GM18861 (cell line): ENCODE measurements around the gene NLK.
A peak's percentile ranks its signal among the peaks of the same experiment; 100 is the strongest.
"Not testable (repeated sequence)": the region's sequence is repeated elsewhere in the genome, so short reads cannot be mapped to it uniquely, and the experiment has no call there.

ENCODE experiments used
- ATAC-seq: cut with Tn5 transposase; IDR thresholded peaks from one replicate; pipeline ENCODE4 v1.9.1; 2021; ENCODE audit not compliant: unreplicated experiment

Gene NLK

DNA sequence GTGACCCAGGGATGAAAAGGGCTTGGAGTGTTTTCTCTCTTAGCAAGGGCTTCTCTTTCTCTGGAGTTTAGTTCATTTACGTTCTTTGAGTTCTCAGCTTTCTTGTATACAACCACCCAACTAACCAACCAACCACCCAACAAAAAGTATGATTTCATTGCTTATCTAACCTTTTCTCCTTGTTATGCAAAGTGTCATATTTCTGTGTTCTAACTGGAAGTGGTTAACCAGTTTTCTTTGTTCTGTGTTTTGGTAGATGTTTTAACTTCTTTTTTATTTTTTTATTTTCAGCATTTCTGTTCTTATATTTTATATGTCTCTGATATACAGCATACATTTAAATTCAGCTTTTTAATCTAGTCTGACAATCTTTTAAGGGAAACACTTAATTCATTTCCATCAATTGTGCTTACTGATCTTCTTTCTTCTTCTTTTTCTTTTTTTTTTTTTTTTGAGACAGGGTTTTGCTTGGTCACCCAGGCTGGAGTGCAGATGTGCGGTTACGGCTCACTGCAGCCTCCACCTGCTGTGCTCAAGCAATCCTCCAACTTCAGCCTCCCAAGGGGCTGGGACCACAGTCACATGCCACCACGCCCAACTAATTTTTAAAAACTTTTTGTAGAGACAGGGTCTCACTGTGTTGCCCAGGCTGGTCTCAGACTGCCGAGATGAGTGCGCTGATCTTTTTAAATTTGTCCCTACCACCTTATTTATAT lies 29.6 kb downstream of the NLK start:
- ATAC-seq: peak; percentile 48

DNA sequence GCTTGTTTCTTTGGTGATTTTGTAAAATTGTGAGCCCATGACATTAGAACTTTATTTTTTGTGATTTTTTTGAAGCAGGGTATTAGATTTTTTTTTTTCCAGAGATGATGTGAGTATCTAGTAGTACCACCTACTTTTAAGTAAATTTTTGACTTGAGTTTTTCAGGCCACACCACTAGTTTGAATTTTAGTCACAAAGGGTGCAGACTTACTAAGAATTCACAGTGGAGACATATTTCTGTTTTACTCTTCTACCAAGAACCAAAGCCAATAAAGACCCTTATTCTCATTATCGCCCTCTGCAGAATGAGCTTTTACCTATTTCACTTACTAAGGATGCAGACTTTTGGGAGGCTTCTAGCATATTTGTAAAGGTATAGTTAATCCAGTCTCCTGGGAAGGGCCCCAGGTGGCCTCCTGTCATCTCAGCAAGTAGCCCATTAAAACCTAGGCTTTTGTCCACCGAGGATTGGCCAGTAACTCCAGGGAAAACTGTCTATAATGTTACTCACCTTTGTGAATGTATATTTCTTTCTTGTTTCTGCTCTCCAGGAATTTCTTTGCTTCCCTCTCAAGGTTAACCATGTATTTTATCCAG lies 30.6 kb downstream of the NLK start:
- ATAC-seq: no peak

DNA sequence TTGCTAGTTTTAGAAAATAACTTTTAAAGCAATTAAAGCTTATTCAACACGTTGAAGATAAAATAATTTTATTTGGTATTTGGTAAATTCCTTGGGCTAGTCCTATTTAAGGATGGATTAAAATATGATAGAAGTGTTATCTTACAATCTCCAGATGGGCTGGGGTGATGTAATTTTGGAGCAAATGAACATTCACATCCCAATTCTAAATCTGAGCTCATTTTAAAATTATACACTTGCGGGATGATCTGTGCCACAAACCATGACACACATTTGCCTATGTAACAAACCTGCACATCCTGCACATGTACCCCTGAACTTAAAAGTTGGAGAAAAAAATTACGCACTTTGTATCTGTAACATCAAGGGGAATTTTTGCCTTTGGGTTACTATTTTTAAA lies 31.5 kb downstream of the NLK start:
- no peak for ATAC-seq

DNA sequence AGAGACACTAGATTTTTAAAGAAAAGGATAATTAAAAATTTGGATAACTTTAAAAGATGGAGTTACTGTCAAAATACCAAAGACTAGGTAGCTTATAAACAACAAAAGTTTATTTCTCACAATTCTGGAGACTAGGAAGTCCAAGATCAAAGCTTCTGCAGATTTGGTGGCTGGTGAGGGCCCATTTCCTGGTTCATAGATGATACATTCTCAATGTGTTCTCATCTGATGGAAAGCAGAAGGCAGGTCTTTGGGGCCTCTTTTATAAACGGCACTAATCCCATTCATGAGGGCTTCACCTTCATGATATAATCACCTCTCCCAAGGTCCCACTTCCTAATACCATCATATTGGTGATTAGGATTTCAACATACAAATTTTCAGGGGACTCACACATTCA lies 33.7 kb downstream of the NLK start:
- no peak for ATAC-seq

DNA sequence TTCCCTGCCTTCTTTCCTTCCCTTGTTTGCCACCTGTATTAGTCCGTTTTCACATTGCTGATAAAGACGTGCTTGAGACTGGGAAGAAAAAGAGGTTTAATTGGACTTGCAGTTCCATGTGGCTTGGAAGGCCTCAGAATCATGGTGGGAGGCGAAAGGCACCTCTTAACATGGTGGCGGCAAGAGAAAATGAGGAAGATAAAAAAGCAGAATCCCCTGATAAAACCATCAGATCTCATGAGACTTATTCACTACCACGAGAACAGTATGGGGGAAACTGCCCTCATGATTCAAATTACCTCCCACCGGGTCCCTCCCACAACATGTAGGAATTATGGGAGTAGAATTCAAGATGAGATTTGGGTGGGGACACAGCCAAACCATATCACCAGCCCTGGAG lies 34.7 kb downstream of the NLK start:
- ATAC-seq: not testable (repeated sequence)

DNA sequence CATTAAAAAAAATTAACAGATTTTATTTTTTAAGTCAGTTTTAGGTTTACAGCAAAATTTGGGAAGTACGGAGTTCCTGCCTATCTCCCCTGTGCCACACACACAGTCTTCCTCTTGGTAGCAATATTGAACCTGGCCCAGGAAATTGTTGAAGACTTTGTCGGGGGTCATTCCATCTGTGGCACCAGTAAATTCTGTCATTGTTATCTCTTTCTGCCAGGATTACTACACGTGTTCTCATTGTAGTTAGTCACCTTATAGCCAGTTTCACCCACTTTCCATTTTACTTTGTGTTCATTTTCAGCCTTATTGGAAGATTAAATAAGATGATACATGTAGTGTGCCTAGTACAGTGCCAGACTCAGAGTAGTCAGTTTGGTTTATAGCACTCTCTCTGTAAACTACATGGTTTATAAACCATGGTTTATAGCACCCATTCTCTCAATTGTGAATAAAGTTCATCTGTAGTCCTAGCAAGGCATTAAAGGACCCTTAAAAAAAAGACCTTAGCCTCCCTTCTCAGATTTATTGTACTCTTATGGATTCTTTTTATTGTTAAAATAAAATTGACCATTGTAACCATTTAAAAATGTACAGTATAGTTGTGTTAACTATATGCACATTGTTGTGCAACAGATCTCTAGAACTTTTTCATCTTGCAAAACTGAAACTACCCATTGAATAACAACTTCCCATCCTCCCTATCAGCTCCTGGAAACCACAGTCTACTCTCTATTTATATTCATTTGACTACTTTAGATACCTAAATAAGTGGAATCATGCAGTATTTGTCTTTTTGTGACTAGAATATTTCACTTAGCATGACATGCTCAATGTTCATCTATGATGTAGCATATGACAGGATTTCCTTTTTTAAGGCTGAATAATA lies 36.1 kb downstream of the NLK start:
- ATAC-seq: no peak

DNA sequence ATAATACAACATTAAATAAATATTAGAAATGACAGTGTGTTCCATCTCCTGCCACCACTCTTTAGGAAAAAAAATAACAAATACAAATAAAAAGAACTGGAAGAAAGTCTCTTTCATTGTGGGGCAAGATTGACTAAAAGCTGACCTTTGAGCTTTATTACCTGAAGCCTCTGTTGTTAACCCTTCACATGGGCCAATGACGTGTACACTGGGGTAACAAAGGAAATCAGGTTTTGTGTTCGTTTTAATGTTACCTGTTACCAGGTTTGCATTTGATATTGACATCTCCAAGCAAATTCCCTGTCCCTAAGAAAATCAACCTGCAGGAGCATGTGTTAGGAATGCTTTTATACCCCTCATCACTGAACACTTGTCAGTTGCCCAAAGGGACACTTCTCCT lies 39.0 kb downstream of the NLK start:
- no peak for ATAC-seq

DNA sequence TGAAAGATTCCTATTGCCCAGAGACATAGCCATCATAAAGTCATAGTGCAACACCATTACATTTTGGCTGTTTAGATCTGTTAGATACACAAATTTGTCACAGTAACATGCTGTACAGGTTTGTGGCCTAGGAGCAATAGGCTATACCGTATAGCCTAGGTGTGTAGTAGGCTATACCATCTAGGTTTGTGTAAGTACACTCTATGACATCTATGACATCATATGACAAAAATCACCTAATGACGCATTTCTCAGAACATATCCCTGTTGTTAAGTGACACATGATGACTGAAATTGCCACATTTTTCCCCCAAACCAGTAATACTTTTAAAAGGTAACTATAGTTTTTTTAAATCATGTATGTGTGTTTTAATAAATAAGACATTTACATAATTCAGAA lies 43.3 kb downstream of the NLK start:
- ATAC-seq: no peak

DNA sequence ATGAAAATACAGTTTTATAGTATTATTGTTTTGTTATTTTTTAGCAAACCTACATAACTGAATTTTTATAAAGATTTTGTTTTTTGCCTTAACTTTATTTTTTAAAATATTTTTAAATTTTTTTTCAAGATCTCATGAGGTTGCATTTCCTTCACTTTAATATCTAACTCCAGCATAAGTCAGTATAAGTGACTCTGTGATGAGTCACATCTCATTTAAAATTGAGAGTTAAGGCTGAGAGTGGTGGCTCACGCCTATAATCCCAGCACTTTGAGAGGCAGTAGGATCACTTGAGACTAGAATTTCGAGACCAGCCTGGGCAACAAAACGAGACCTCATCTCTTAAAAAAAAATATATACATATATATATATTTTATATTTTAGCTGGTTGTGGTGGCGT lies 44.0 kb downstream of the NLK start:
- no peak for ATAC-seq

DNA sequence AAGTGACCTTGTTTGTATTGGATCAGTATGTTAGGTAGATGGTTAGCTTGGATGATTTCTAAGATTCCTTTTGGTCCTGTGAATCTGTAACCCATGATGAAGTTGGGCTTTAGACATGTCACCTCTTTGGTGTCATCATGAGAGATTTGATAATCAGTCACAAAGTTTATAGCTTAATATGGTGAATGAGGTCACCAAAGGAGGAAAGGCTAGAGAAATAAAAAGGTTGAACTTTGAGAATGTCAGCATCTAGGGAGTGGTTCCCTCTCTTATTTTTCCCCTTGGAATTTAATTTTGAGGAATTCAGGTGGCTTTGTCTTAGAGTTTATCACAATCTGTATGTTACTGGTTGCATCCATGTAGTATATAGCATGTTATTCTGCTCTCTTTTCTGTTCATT lies 45.3 kb downstream of the NLK start:
- ATAC-seq: no peak

DNA sequence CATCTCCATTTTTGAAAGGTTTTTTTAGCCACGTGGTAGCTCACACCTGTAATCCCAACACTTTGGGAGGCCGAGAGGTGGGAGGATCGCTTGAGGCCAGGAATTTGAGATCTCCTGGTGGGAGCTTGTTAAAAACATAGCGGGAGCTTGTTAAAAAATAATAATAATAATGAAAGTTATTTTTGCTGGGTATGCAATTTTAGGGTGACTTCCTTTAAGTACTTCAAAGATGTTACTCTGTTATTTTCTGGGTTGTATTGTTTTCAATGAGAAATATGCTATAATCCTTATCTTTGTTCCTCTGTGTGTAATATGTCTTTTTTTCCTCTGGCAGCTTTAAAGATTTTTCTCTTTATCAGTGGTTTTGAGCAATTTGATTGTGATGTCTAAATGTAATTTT lies 48.1 kb downstream of the NLK start:
- ATAC-seq: no peak

DNA sequence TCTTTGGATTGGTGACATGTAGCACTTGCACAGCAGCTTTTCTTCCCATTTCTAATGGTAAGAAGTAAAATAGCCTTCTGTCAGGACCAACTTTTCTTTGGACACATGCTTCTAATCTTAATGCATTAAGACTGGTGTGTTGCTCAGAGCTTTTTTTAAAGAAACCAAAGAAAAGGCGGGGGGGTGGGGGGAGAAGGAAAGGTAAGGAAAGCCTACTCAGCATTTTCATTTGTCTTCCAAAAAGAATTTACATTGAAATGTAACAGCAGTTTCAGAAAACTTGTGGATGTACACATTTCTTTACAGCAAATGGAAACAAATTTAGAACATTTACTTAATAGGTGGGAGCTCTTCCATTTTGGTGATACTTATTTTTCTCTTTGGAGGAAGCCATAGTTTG lies 49.6 kb downstream of the NLK start:
- no peak for ATAC-seq

DNA sequence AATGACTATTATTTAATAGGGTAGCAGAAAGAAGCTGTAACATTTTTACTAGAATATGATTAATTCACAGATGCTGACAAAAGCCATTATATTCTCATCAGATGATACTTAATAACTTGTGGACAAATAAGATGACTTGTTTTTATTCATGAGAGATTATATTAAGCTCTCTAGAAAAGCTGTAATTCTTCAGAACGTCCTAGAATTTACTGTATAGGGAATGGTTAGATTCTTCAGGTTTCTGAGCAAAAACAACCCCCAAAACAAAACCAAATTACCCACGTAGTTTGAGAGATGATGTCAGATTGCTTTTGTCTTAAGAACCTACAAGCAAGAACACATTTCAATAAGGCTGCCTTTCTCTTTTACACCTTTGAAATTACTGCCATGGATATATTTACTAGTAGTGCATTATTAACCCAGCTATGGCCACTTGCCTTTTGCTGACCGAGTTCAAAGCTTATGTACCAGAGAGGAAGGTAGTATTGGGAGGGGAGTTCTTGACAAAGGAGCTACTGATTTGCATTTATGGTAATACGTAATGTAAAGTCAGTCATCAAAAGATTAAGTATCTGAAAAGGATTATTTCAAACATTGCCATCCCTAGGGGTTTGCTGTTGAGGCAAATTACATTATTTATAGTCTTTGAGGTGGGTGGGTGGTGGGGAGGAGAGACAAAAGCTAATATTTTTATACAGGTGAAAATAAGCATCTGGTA lies 51.7 kb downstream of the NLK start:
- no peak for ATAC-seq

DNA sequence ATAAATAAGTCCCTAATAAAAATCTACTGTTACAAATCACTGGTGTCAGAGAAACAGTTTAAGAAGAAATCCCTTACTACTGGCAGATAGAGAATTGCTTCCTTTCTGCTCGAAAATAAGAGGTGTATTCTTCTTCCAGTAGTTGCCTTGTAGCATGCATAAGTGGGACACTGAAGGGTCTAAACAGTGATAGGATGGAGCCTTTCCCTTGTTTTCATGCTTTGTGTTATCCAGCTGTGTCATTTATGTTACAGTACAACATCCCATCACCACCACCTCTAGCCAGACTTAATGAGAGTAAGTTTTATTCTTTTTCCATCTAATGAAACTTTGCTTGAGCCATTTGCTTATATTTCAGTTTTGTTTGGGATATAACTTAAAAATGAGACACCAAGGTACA lies 54.3 kb downstream of the NLK start:
- ATAC-seq: no peak

DNA sequence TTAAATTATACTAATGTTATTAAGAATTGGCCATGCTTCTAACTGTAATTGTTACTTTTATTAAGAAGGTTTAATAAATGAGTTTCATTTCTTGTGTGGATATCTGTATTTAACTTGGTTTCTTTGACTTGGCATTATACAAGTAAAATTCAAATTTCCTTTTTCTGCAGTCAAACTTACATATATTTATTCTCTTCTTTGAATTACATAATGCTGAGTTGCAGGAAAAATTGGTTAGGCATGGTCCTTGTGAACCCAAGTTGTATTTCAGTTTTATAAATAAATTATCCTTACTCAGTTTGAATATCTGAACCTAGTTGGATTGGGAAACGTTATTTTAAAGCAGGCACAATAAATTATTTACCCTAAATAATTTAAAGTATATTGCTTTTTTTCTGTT lies 54.8 kb downstream of the NLK start:
- ATAC-seq: no peak

DNA sequence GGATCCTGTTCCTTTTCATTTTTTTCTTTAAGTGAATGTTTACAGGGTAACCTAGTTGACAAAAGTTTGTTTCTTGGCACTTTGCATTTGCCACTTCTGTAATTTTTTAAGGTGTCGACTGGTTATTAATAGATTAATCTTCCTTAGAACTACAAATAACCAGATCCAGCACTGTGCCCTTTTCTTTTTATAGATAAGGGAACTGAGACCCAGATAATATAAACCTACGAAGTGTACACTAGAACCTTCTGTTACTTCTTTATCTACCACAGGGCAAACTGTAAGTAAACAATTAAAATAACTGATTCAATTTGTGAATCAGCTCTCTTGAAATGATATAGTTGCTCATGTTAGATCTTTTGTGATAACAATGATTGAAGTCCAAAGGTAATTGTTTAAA lies 55.4 kb downstream of the NLK start:
- ATAC-seq: no peak

DNA sequence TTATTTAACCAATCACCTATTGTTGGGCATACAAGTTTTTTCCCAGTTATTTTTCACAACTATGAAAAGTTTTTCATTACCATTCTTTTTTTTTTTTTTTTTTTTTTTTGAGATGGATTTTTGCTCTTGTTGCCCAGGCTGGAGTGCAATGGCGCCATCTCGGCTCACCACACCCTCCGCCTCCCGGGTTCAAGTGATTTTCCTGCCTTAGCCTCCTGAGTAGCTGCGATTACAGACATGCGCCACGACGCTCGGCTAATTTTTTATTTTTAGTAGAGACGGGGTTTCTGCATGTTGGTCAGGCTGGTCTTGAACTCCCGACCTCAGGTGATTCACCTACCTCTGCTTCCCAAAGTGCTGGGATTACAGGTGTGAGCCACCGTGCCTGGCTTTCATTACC lies 56.1 kb downstream of the NLK start:
- ATAC-seq: not testable (repeated sequence)

DNA sequence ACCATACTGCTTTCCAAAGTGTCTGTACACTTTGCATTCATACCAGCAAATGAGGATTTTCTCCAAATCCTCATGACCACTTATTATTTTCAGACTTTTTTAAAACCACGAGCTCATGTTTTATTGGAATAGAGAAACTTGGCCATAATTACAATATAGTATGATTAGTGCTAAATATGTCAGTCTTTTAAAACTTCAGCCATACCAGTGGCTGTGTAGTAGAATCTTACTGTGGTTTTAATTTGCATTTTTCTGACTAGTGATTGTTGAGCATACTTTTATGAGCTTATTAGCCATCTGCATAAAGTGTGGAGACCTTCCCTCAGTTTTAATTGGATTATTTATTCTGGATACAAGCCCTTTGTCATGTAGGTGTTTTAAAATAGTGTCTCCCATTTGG lies 57.8 kb downstream of the NLK start:
- no peak for ATAC-seq

DNA sequence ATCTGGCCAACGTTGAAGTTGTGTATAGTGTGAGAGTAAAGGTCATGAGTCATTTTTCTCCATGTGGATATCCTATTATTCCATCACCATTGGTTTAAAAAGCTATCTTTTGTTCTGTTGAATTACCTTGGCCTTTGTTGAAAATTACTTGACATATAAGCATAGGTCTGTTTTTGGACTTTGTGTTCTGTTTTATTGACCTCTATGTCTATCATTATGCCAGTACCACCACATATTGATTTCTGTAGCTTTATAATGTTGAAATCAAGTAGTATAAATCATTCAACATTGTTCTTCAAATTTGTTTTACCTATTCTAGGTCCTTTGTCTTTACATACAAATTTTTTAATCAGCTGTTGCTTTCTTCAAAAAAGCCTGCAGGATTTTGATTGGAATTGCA lies 58.5 kb downstream of the NLK start:
- no peak for ATAC-seq

DNA sequence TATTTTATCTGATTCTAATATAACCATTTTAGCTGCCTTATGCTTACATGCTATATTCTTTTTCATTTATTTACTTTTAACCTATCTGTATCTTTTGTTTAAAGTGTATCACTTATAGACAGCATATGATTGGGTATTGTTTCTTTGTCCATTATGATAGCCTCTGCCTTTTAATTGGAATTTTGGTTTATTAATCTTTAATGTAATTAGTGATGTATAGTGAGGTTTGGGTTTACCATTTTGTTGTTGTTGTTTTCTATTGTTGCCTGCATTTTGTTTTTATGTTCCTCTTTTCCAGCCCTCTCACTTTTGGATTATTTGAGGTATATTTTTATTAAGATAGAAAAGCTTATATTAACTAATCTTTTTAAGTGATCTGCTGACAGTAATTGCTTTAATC lies 59.4 kb downstream of the NLK start:
- no peak for ATAC-seq

DNA sequence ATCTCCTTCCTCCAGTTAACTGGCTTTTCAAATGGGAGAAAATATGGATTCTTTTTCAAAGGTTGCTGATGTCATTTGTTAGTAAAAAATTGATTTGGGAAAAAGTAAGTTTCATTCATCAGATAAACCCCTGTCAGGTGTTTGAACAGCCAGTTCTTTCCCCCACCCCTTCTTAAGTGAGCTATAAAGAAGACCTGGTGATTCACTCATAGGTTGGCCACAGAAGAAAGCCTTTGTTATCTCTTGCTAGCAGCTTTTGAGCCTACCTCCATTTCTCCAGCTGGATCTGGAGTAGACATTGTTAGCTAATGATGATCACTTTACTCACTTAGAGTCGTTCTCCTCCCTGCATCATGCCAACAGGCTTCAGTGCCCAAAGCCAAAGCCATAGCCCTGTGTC lies 63.0 kb downstream of the NLK start:
- no peak for ATAC-seq

DNA sequence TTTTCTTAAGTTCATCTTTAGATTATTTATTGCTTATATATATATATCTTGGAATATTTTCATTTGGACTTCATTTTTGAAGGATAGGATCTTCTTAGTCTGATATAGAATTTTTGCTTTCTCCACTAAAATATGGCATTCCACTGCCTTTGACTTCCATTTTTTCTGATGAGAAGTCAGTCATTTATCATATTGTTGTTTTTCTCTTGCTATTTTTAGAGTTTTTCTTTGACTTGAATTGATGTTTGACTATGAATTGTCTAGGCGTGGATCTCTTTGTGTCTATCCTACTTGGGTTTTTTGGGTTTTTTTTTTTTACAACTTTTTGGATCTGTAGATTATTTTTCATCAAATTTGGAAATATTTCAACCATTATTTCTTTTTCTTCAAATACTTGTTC lies 67.7 kb downstream of the NLK start:
- ATAC-seq: no peak
